HUES64 (cell line): ENCODE measurements around the gene UVRAG.

ENCODE experiments used
- H3K27ac ChIP-seq: 2 replicates; pipeline ENCODE4 v1.7.0; 2013; ENCODE audit warnings: low read depth, low read length, inconsistent platforms
- H3K27me3 ChIP-seq: 2 replicates; pipeline ENCODE4 v1.6.1; 2013; ENCODE audit warnings: mild to moderate bottlenecking, low read length; ENCODE audit not compliant: insufficient read depth
- H3K36me3 ChIP-seq: 2 replicates; pipeline ENCODE4 v1.6.1; 2013; ENCODE audit warnings: mild to moderate bottlenecking, low read length; ENCODE audit not compliant: insufficient read depth
- H3K4me1 ChIP-seq: 2 replicates; pipeline ENCODE4 v1.6.1; 2013; ENCODE audit warnings: mild to moderate bottlenecking, low read length, moderate library complexity; ENCODE audit not compliant: insufficient read depth
- H3K4me3 ChIP-seq: 2 replicates; pipeline ENCODE4 v1.5.1; 2013; ENCODE audit warnings: mild to moderate bottlenecking, low read length, moderate library complexity
- H3K9ac ChIP-seq: 2 replicates; pipeline ENCODE4 v1.6.1; 2013; ENCODE audit warnings: mild to moderate bottlenecking, low read depth, low read length
- H3K9me3 ChIP-seq: 2 replicates; pipeline ENCODE4 v1.6.1; 2013; ENCODE audit warnings: low read depth, low read length; ENCODE audit not compliant: insufficient read depth
- WGBS: fragments of 150-250, 120-280 bp; methylation state at CpG from one replicate; pipeline ENCODE4 v1.1.7; 2013; ENCODE audit warnings: missing lambda C conversion rate; 5-methylcytosine and 5-hydroxymethylcytosine counted together

Gene UVRAG

GRCh38 chr11:76005756-76006155 lies 190.7 kb downstream of the UVRAG start:
- H3K9me3 ChIP-seq: peaks cover 5% of the 10 kb centered on the region; the same call in 1 of the 2 replicates
- H3K27me3 ChIP-seq: no peaks in the 10 kb centered on the region
- no peaks in the 10 kb centered on the region for H3K4me1 ChIP-seq
- H3K4me3 ChIP-seq: no peak overlapping the region
- H3K9ac ChIP-seq: no peak overlapping the region
- no peak overlapping the region for H3K27ac ChIP-seq
- peaks cover 72% of the 10 kb centered on the region for H3K36me3 ChIP-seq
- 95% methylated on average over 3 of the region's 3 CpGs for WGBS

- Histone ChIP-seq H3K9ac (no peak overlapping the region), H3K27me3 (no peaks in the 10 kb centered on the region), H3K9me3 (no peaks in the 10 kb centered on the region), H3K4me1 (no peaks in the 10 kb centered on the region), H3K4me3 (no peak overlapping the region), H3K27ac (no peak overlapping the region), H3K36me3 (peaks cover 69% of the 10 kb centered on the region)
- 96% methylated on average over 2 of the region's 2 CpGs for WGBS
Measured at GRCh38 chr11:76007166-76007565, 192.2 kb downstream of the UVRAG start.

GRCh38 chr11:76008474-76008873 lies 193.5 kb downstream of the UVRAG start:
- no peak overlapping the region for H3K9ac ChIP-seq
- no peaks in the 10 kb centered on the region for H3K27me3 ChIP-seq
- H3K9me3 ChIP-seq: no peaks in the 10 kb centered on the region
- no CpG with 5 or more reads among the region's 2 CpGs for WGBS
- peaks cover 66% of the 10 kb centered on the region for H3K36me3 ChIP-seq
- H3K4me1 ChIP-seq: no peaks in the 10 kb centered on the region
- H3K4me3 ChIP-seq: no peak overlapping the region
- H3K27ac ChIP-seq: no peak overlapping the region

- H3K27ac ChIP-seq: no peak overlapping the region
- H3K4me1 ChIP-seq: no peaks in the 10 kb centered on the region
- H3K9me3 ChIP-seq: no peaks in the 10 kb centered on the region
- no peak overlapping the region for H3K9ac ChIP-seq
- H3K4me3 ChIP-seq: no peak overlapping the region
- 100% methylated on average over 2 of the region's 2 CpGs for WGBS
- no peaks in the 10 kb centered on the region for H3K27me3 ChIP-seq
- H3K36me3 ChIP-seq: peaks cover 51% of the 10 kb centered on the region
Measured at GRCh38 chr11:76010051-76010450, 195.0 kb downstream of the UVRAG start.

GRCh38 chr11:76013526-76013925 lies 198.5 kb downstream of the UVRAG start:
- WGBS: 86% methylated on average over 1 of the region's 1 CpG

GRCh38 chr11:76023236-76024068 lies 208.4 kb downstream of the UVRAG start:
- Histone ChIP-seq H3K9me3 (no peaks in the 10 kb centered on the region), H3K27me3 (no peaks in the 10 kb centered on the region), H3K4me3 (no peak overlapping the region), H3K27ac (no peak overlapping the region), H3K9ac (no peak overlapping the region), H3K4me1 (peaks cover 19% of the 10 kb centered on the region; the same call in 1 of the 2 replicates), H3K36me3 (peaks cover 10% of the 10 kb centered on the region; the same call in 1 of the 2 replicates)
- WGBS: 98% methylated on average over 2 of the region's 3 CpGs

More at GRCh38 chr11:76013526-76013925, 198.5 kb downstream of the UVRAG start:
- H3K9ac ChIP-seq: no peak overlapping the region
- H3K27ac ChIP-seq: no peak overlapping the region
- H3K36me3 ChIP-seq: peaks cover 41% of the 10 kb centered on the region
- no peak overlapping the region for H3K4me3 ChIP-seq
- H3K9me3 ChIP-seq: peaks cover 5% of the 10 kb centered on the region; the same call in 1 of the 2 replicates
- H3K27me3 ChIP-seq: no peaks in the 10 kb centered on the region
- no peaks in the 10 kb centered on the region for H3K4me1 ChIP-seq

GRCh38 chr11:76025068-76025467 lies 210.1 kb downstream of the UVRAG start:
- H3K27me3 ChIP-seq: no peaks in the 10 kb centered on the region
- WGBS: 83% methylated on average over 1 of the region's 1 CpG
- H3K4me3 ChIP-seq: no peak overlapping the region
- H3K36me3 ChIP-seq: peaks cover 8% of the 10 kb centered on the region; the same call in 1 of the 2 replicates
- H3K9ac ChIP-seq: no peak overlapping the region
- no peak overlapping the region for H3K27ac ChIP-seq
- peaks cover 22% of the 10 kb centered on the region; the same call in 1 of the 2 replicates for H3K4me1 ChIP-seq
- H3K9me3 ChIP-seq: no peaks in the 10 kb centered on the region

GRCh38 chr11:76025817-76026216 lies 210.8 kb downstream of the UVRAG start:
- H3K27me3 ChIP-seq: no peaks in the 10 kb centered on the region
- H3K9me3 ChIP-seq: no peaks in the 10 kb centered on the region
- no peak overlapping the region for H3K4me3 ChIP-seq
- peaks cover 26% of the 10 kb centered on the region; the same call in 1 of the 2 replicates for H3K4me1 ChIP-seq
- no peak overlapping the region for H3K9ac ChIP-seq
- WGBS: 78% methylated on average over 3 of the region's 3 CpGs
- no peak overlapping the region for H3K27ac ChIP-seq
- H3K36me3 ChIP-seq: peaks cover 8% of the 10 kb centered on the region; the same call in 1 of the 2 replicates

- no peak overlapping the region for H3K4me3 ChIP-seq
- no peaks in the 10 kb centered on the region for H3K9me3 ChIP-seq
- H3K36me3 ChIP-seq: peaks cover 8% of the 10 kb centered on the region; the same call in 1 of the 2 replicates
- no peak overlapping the region for H3K9ac ChIP-seq
- peaks cover 31% of the 10 kb centered on the region; the same call in 1 of the 2 replicates for H3K4me1 ChIP-seq
- no peak overlapping the region for H3K27ac ChIP-seq
- no peaks in the 10 kb centered on the region for H3K27me3 ChIP-seq
Measured at GRCh38 chr11:76026281-76026680, 211.3 kb downstream of the UVRAG start.

- Histone ChIP-seq H3K4me1 (peaks cover 31% of the 10 kb centered on the region; the same call in 1 of the 2 replicates), H3K9me3 (no peaks in the 10 kb centered on the region), H3K27ac (no peak overlapping the region), H3K27me3 (no peaks in the 10 kb centered on the region), H3K9ac (no peak overlapping the region), H3K4me3 (no peak overlapping the region), H3K36me3 (peaks cover 8% of the 10 kb centered on the region; the same call in 1 of the 2 replicates)
- no CpG with 5 or more reads among the region's 1 CpG for WGBS
Measured at GRCh38 chr11:76026862-76027261, 211.9 kb downstream of the UVRAG start.

- Histone ChIP-seq H3K27ac (no peak overlapping the region), H3K9ac (no peak overlapping the region), H3K4me1 (peaks cover 26% of the 10 kb centered on the region; the same call in 1 of the 2 replicates), H3K9me3 (no peaks in the 10 kb centered on the region), H3K27me3 (no peaks in the 10 kb centered on the region), H3K4me3 (no peak overlapping the region), H3K36me3 (peaks cover 8% of the 10 kb centered on the region; the same call in 1 of the 2 replicates)
- WGBS: 87% methylated on average over 5 of the region's 5 CpGs
Measured at GRCh38 chr11:76030286-76030685, 215.3 kb downstream of the UVRAG start.
